Right lobe of liver (tissue), 4 donors: ENCODE measurements around the gene PPP1R17.

Experiments
- CTCF ChIP-seq, 4 donors: fragments of 200-600 bp in 3 of 4; fragments of 450-650 bp in 1 of 4; IDR thresholded peaks; one replicate each; pipeline versions ENCODE4 v1.5.1 to v1.8.0; 2016 to 2022; ENCODE audit warnings: antibody characterized with exemption in 4 of 4, mild to moderate bottlenecking in 2 of 4
- POLR2A ChIP-seq: fragments of 450-650 bp; IDR thresholded peaks from one replicate; pipeline ENCODE4 v1.6.1; 2017; ENCODE audit warnings: antibody characterized with exemption, mild to moderate bottlenecking
- donor health status: DM: no; HTN: no; CAD: no.
- donor health status: DM: no; HTN: no; CAD: no.
- donor health status: DM: no; HTN: yes; CAD: no.

- TF ChIP-seq POLR2A, result no peak
- TF ChIP-seq CTCF (IDR thresholded peaks at IDR 0.05), result no peak
These were observed 35.6 kb upstream of the PPP1R17 start for GRCh38 chr7:31651234-31652062.
